BLaER1 treated with 17β-estradiol and CSF1 and Interleukin-3, amounts not matched to agents 10 nM and 100 nM (cell line): ENCODE data around the gene OPCML.

Experiments used
- H3K27ac ChIP-seq, 11 experiments: shearing (Covaris generic); formaldehyde crosslinking; 2 replicates each; pipeline ENCODE4 v1.8.1; 2022
- H3K27me3 ChIP-seq, 11 experiments: shearing (Covaris generic); formaldehyde crosslinking; 2 replicates each; pipeline ENCODE4 v1.8.1; 2022
- H3K36me3 ChIP-seq, 11 experiments: shearing (Covaris generic); formaldehyde crosslinking; 2 replicates each; pipeline ENCODE4 v1.8.1; 2022
- H3K4me1 ChIP-seq, 10 experiments: shearing (Covaris generic); formaldehyde crosslinking; 2 replicates each; pipeline ENCODE4 v1.8.1; 2022
- H3K4me2 ChIP-seq, 11 experiments: shearing (Covaris generic); formaldehyde crosslinking; 2 replicates each; pipeline ENCODE4 v1.8.1; 2022
- H3K4me3 ChIP-seq, 10 experiments: shearing (Covaris generic); formaldehyde crosslinking; 2 replicates each; pipeline ENCODE4 v1.8.1; 2022
- H3K9ac ChIP-seq, 11 experiments: shearing (Covaris generic); formaldehyde crosslinking; 2 replicates each; pipeline ENCODE4 v1.8.1; 2022
- H3K9me3 ChIP-seq, 11 experiments: shearing (Covaris generic); formaldehyde crosslinking; replicated peaks in 1 of 11; 2 replicates each; pipeline ENCODE4 v1.8.1; 2022
- H4K20me1 ChIP-seq, 11 experiments: shearing (Covaris generic); formaldehyde crosslinking; 2 replicates each; pipeline ENCODE4 v1.8.1; 2022
- Cebpa-rat ChIP-seq, 11 experiments: shearing (Covaris generic); IDR thresholded peaks; 2 replicates each; pipeline ENCODE4 v1.8.1; 2022

Gene OPCML

DNA sequence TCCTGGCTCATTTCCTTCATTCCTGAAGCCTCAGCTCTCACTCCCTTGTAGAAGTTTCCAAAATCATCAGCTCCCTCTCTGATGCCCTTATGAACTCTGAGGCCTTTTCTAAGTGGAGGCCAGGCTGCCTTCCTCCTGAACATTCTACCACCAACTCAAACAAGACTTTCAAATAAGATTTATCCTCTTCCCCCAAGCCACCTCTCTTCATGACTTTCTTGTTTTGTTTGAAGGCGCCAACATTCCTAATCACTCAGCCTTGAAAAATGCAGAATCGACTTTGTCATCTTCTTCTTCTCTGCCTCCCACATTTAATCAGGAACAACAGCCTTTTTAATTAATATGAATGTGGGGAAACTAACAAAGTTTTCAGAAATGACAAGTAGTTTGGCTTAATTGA, 927.9 kb downstream of the OPCML start:
- no peak for TF ChIP-seq Cebpa-rat (IDR thresholded peaks at IDR 0.05)
- no peaks in the 10 kb centered on the region for H3K4me1 ChIP-seq
- no peaks in the 10 kb centered on the region for H4K20me1 ChIP-seq
- H3K9ac ChIP-seq = no peak overlapping the region
- H3K4me2 ChIP-seq = no peak overlapping the region
- no peaks in the 10 kb centered on the region for H3K27me3 ChIP-seq
- H3K4me3 ChIP-seq = no peak overlapping the region
- H3K27ac ChIP-seq = no peak overlapping the region
- H3K36me3 ChIP-seq = no peaks in the 10 kb centered on the region
- no peaks in the 10 kb centered on the region for H3K9me3 ChIP-seq

DNA sequence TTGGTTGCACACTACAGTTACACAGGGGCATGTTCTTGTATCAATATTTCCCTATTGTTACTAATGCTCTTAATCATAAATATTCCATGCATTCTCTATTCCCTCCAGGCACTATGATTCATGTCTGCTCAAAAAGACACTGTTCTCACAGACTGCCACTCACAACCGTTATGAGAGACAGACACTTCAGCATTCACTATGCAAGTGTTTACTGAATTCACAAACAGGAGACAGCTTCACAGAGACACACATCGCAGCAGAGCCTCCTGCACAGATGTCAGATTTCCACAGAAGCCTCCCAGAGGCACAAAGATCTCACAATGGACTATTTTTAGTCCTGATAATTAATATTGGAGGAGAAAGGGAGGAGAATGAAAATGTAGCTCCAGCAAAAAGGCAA, 930.4 kb downstream of the OPCML start:
- Histone ChIP-seq H3K27me3 (no peaks in the 10 kb centered on the region), H3K4me1 (no peaks in the 10 kb centered on the region), H3K27ac (no peak overlapping the region), H3K9ac (no peak overlapping the region), H3K9me3 (no peaks in the 10 kb centered on the region), H3K36me3 (no peaks in the 10 kb centered on the region), H3K4me2 (no peak overlapping the region), H3K4me3 (no peak overlapping the region), H4K20me1 (no peaks in the 10 kb centered on the region)
- TF ChIP-seq Cebpa-rat (IDR thresholded peaks at IDR 0.05) = no peak

DNA sequence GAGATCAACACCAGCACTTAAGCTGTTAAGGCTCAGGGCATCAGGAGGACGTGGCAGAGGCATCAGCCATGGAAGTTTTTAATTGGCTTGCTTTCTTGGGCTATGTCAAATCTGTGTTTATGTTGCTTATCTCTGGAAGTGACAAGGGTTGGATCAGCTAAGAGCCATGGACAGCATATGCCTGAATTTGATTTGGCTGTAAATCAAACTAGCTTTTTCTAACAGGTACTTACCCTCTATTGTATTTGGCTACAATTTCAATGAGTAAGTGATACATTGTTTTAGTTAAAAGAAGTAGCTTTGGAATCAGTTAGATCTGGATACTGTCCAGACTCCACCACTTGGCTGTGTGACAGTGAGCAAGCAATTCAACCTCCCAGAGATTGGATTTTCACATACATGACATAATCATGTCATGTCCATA, 936.6 kb downstream of the OPCML start:
- H3K36me3 ChIP-seq = no peaks in the 10 kb centered on the region
- H3K9me3 ChIP-seq = no peaks in the 10 kb centered on the region
- no peaks in the 10 kb centered on the region for H3K27me3 ChIP-seq
- H3K9ac ChIP-seq = no peak overlapping the region
- no peaks in the 10 kb centered on the region for H3K4me1 ChIP-seq
- no peak overlapping the region for H3K4me2 ChIP-seq
- no peaks in the 10 kb centered on the region for H4K20me1 ChIP-seq
- no peak overlapping the region for H3K4me3 ChIP-seq
- TF ChIP-seq Cebpa-rat (IDR thresholded peaks at IDR 0.05) = no peak
- H3K27ac ChIP-seq = no peak overlapping the region

DNA sequence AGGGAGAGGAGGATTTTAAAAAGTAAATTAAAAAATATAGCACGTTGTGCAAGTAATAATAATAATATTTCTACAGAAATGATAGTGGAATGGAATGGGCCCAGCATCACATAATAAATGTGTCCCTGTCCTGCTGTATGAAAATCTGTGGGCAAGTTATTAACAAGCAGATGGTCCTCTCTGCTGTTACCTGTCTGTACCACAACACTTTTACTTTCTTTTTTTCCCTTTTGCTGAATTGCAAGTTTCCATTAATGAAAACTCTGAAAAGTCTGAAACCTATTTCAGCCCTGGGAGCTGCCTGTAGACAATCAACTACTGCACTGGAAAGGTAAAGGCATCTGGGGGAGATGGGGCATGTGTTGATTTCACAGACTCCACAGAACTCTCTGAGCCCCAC, 937.1 kb downstream of the OPCML start:
- no peak for TF ChIP-seq Cebpa-rat (IDR thresholded peaks at IDR 0.05)
- H4K20me1 ChIP-seq = no peaks in the 10 kb centered on the region
- no peak overlapping the region for H3K4me2 ChIP-seq
- H3K36me3 ChIP-seq = no peaks in the 10 kb centered on the region
- H3K27me3 ChIP-seq = no peaks in the 10 kb centered on the region
- H3K9ac ChIP-seq = no peak overlapping the region
- H3K9me3 ChIP-seq = no peaks in the 10 kb centered on the region
- no peaks in the 10 kb centered on the region for H3K4me1 ChIP-seq
- H3K27ac ChIP-seq = no peak overlapping the region
- no peak overlapping the region for H3K4me3 ChIP-seq

DNA sequence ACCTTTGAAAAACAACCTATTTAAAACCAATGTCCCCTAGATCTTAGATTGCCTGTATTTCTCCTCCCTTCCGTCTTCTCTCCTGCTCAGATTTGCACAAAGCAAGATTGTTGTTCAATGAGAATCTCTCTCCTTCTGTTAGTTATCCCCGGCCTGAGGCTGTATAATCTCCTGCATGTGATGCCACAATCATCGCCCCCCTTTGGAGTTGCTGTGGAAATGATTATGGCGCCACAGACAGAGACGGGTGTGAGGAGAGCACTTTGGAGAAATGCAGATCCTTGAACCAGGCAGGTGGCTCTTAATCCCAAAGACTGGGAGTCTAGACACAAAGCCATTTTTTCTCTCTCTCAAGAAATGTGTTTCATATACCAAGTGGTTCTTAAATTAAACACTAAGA, 941.3 kb downstream of the OPCML start:
- no peaks in the 10 kb centered on the region for H3K36me3 ChIP-seq
- H4K20me1 ChIP-seq = no peaks in the 10 kb centered on the region
- H3K4me2 ChIP-seq = no peak overlapping the region
- H3K9me3 ChIP-seq = peaks cover 0 to 23% (median 13%) of the 10 kb centered on the region in 11 experiments; a peak in 12 of 22 replicates
- H3K4me3 ChIP-seq = no peak overlapping the region
- no peak overlapping the region for H3K27ac ChIP-seq
- no peaks in the 10 kb centered on the region for H3K27me3 ChIP-seq
- peaks cover 0 to 8% (median 7%) of the 10 kb centered on the region in 10 experiments; a peak in 8 of 20 replicates for H3K4me1 ChIP-seq
- H3K9ac ChIP-seq = no peak overlapping the region
- no peak for TF ChIP-seq Cebpa-rat (IDR thresholded peaks at IDR 0.05)

DNA sequence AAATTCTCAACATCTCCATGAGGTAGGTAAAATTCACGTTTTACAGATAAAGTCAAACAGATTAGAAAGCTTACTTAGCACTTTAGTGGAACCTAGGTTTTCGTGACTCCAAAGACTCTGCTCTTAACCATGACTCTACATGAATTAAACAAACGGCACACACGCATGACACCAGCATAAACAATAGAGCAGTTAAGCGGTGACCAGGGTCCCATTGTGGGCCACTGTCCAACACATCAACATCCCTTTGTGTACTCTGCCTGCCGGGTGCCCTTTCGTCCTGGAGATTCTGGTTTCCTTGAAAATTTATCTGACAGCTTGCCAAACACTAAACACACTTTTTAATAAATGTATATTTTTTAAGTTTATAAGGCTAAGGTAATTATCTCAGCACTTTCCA, 941.7 kb downstream of the OPCML start:
- Histone ChIP-seq H3K4me2 (no peak overlapping the region), H3K4me1 (peaks cover 0 to 11% (median 8%) of the 10 kb centered on the region in 10 experiments; a peak in 8 of 20 replicates), H3K9ac (no peak overlapping the region), H3K27ac (no peak overlapping the region), H4K20me1 (no peaks in the 10 kb centered on the region), H3K9me3 (peaks cover 0 to 26% (median 16%) of the 10 kb centered on the region in 11 experiments; a peak in 12 of 22 replicates), H3K4me3 (no peak overlapping the region), H3K27me3 (no peaks in the 10 kb centered on the region), H3K36me3 (no peaks in the 10 kb centered on the region)
- no peak for TF ChIP-seq Cebpa-rat (IDR thresholded peaks at IDR 0.05)

DNA sequence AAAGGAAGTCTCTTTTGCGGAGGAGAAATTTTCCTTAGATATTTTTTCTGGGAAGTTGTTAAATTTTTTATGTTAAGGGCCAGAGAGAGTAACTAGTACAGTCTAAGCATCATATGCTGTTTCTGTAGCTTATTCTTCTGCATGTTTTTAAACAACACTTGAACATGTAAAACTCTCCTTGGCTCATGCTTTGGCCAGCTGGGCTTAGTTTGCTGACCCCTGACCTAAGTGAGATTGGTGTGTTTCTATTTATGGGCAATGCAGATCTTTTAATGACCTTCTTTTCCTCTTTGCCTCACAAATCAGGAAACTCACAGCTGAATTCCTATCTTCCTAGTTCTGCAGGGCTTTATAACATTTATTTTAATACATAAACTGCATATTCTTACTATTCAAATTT, 942.5 kb downstream of the OPCML start:
- Histone ChIP-seq H3K9me3 (peaks cover 0 to 27% (median 18%) of the 10 kb centered on the region in 11 experiments; a peak in 12 of 22 replicates), H3K27ac (no peak overlapping the region), H3K36me3 (no peaks in the 10 kb centered on the region), H3K4me3 (no peak overlapping the region), H3K4me2 (no peak overlapping the region), H3K9ac (no peak overlapping the region), H4K20me1 (no peaks in the 10 kb centered on the region), H3K27me3 (no peaks in the 10 kb centered on the region), H3K4me1 (peaks cover 0 to 19% (median 14%) of the 10 kb centered on the region in 10 experiments; a peak in 16 of 20 replicates)
- no peak for TF ChIP-seq Cebpa-rat (IDR thresholded peaks at IDR 0.05)

DNA sequence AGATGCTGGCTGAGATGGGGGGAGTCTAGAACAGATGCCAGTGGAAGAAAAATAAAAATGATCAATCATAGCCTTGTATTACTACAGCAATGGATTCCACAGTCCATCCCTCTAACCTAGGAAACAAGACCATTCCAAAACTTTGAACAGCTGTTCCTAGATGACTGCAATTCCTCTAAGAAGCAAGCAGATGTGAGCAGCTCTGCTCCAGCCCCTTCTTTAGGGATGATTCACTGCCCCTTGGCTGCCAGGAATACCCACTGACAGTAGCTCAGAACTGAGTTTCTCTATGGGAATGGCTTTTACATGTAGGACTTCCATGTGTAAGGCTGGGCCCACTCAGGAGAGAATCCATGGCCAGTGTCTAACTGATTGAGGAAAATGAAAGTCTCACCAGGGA, 943.9 kb downstream of the OPCML start:
- Histone ChIP-seq H3K9me3 (peaks cover 0 to 27% (median 18%) of the 10 kb centered on the region in 11 experiments; a peak in 12 of 22 replicates), H3K9ac (no peak overlapping the region), H3K27ac (no peak overlapping the region), H3K36me3 (no peaks in the 10 kb centered on the region), H3K4me2 (0 out of 22 replicates have a peak overlapping the region, but pooled peaks of 1 of the 11 experiments have one; percentile 43), H4K20me1 (no peaks in the 10 kb centered on the region), H3K27me3 (no peaks in the 10 kb centered on the region), H3K4me1 (peaks cover 0 to 20% (median 15%) of the 10 kb centered on the region in 10 experiments; a peak in 16 of 20 replicates), H3K4me3 (no peak overlapping the region)
- no peak for TF ChIP-seq Cebpa-rat (IDR thresholded peaks at IDR 0.05)

DNA sequence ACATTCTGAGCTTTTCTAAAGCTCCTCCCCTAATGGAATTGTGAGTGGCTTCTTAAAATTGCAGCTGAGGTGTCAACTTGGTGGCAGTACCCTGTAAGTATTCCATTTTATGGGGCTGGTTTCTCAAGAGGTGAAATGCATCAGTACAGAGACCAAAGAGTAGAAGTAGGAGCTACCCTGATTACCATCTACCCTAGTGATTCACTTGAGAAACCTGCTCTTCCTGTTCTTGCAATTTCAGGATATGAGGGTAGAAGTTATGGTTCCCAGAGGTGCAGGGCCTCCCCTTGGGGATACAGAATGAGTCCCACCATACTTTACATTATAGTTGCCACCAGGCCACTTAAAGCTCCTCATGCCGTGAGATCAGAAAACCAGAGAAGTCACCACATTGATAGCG, 944.6 kb downstream of the OPCML start:
- Histone ChIP-seq H3K27ac (no peak overlapping the region), H3K36me3 (no peaks in the 10 kb centered on the region), H3K4me1 (peaks cover 0 to 20% (median 15%) of the 10 kb centered on the region in 10 experiments; a peak in 16 of 20 replicates), H3K4me2 (peak overlapping the region in 6 of 11 experiments; percentile 10 to 47 (median 40); a peak in 12 of 22 replicates), H4K20me1 (no peaks in the 10 kb centered on the region), H3K27me3 (no peaks in the 10 kb centered on the region), H3K9ac (no peak overlapping the region), H3K4me3 (no peak overlapping the region), H3K9me3 (peaks cover 0 to 29% (median 19%) of the 10 kb centered on the region in 11 experiments; a peak in 12 of 22 replicates)
- no peak for TF ChIP-seq Cebpa-rat (IDR thresholded peaks at IDR 0.05)

DNA sequence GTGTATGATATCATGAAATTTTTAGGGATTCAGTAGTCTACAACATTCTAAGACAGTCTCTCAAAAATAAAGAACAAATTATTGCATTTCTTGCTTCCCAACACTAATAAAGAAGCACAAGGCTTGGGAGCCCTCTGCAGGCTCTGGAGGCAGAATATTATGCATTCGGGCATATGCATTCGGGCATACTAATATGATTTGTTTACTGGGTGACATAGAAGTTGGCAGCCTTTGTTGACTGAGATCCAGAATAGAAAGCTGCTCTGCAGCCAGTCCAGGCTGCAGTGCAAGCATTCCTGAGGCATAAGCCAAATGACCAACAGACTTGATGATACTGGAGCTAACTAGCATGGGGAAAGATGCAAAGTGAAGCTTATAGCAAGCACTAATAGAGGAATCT, 945.5 kb downstream of the OPCML start:
- no peaks in the 10 kb centered on the region for H3K27me3 ChIP-seq
- no peak overlapping the region for H3K27ac ChIP-seq
- H3K4me3 ChIP-seq = no peak overlapping the region
- H3K4me2 ChIP-seq = no peak overlapping the region
- H3K9me3 ChIP-seq = peaks cover 0 to 29% (median 19%) of the 10 kb centered on the region in 11 experiments; a peak in 12 of 22 replicates
- H3K36me3 ChIP-seq = no peaks in the 10 kb centered on the region
- H3K4me1 ChIP-seq = peaks cover 0 to 20% (median 15%) of the 10 kb centered on the region in 10 experiments; a peak in 16 of 20 replicates
- H4K20me1 ChIP-seq = no peaks in the 10 kb centered on the region
- TF ChIP-seq Cebpa-rat (IDR thresholded peaks at IDR 0.05) = no peak
- no peak overlapping the region for H3K9ac ChIP-seq
